ENCODE results near the gene CALD1.

The CALD1 gene

DNA sequence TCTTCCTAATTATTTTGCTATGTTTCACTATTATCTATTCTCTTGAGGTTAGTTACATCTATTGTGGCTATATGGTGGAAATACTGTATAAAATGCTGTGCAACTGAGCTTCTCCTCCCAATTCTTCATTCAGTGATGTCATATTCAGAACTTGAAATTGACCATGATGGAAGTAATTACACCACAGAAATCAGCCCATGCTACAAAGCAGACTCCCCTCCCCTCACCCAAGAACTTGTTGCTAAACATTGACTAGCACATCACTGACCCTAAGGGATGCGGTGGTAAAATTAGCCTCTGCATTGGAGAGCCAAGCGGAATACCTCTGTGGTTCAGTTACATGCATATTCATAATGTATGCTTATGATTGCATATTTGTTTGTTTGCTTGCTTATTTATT lies 8.8 kb downstream of the CALD1 start:
- DNase-seq (ENCODE audit: low read depth): no peak

DNA sequence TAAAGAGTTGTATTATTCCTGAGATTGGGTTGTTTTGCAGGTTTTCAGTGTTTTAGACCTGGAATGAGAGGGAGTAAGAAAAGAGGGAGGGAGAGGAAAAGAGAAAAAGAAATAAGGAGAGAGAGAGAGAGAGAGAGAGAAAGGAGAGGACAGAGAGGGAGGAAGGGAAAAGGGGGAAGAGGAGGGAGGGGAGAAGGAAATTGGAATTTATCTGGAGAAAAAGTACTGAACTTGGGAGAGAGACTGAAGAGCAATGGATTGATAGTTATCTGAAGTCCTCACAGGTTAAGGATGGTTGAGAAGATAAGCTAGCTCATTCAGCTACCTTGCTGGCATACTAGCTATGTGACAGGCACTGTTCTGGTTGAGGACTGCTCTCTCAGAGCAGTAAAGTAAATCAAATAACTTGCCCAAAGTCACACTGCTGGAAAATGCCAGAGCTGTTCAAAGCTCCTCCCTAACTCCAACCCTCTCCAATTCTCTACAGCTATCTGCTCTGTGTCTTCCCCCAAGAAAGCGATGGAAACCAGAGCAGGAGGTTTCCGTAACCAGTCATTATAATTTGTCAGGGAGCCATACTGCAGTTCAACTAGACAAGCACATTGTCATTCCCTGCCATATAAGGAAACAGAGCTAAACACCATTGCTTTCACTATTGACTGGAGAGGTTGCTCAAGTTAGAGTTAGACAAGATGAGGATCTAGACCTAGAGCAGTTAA lies 10.7 kb downstream of the CALD1 start:
- DNase-seq (ENCODE audit: low read depth): no peak

DNA sequence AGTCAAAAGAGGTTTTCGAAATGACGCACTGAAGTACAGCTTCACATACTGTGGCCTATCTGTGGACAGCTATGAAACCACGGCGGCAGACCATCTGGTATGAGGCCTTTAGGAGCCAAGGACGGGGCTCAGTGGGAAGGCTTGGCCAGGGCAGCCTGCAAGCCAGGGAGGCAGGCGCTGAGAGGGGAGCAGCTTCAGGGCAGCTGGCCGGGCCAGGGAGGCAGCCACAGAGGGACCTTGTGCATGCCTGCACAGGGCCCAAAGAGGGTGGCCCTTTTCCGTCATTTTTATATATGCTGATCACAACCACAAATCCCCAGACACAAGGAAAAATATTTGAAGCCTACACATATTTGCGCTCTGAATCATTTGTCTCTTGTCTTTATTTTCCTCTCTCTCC lies 13.5 kb downstream of the CALD1 start:
- no peak for DNase-seq (ENCODE audit: low read depth)

DNA sequence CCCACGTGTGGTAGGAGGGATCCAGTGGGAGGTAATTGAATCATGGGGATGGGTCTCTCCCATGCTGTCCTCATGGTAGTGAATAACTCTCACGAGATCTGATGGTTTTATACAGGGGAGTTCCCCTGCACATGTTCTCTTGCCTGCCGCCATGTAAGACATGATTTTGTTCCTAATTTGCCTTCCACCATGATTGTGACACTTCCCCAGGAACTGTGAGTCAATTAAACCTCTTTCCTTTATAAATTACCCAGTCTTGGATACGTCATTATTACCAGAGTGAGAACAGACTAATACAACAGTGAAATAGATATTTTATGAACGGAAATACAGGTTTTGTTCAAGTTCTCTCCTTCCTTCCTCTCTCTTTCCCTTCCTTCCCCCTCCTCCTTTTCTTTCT lies 15.8 kb downstream of the CALD1 start:
- DNase-seq (ENCODE audit: low read depth): no peak

DNA sequence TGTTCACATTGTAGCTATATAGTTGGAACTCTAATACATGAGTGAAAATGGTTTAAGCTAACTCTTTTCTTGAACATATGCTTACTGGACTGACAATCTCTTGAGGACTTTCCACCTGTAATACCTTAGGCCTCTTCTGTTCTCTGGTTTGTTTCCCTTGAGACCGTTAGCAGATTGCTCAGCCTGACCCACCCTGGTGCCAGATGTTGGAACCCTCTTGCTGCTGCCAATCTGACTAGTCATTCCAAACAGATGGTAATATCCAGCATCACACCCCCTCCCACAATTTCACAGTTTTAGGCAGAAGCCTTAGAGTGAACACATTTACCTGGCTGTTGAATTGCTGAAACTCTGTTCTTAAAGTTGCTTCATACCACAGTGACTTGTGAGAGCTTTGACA lies 18.7 kb downstream of the CALD1 start:
- DNase-seq (ENCODE audit: low read depth): no peak

DNA sequence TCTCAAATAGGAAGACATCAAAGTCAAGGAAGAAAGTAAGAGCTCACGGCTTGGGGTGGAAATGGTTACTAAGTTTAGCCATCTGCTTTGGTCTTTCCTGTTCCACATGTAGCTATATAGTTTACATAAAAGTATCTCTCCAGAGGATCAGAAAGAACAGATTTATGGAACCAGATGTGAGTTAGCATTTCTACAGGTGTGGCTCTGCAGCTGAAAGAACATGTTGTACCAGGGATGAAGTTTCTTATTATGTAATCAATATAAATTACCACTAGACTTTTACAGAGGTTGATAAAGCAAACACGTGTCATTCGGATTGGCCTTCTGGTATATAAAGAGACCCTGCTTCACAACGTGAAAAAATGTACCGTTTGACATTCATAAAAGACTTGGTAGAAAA lies 19.9 kb downstream of the CALD1 start:
- DNase-seq (ENCODE audit: low read depth): no peak

DNA sequence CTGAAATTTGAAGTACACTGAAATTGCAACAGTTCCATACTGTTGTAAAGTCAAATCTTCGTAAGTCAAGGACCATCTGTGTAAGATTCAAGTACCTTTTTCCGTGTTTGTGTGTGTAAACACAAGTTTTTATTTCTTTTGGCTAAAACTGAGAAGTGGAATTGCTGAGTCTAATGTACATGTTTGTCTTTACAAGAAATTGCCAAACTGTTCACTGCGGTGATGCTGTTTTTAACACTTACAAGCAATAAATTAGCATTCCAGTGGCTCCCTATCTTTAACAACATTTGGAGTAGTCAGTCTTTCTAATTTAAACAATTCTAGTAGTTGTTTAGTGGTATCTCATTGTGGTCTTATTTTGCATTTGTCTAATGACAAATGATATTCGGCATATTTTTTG lies 23.3 kb downstream of the CALD1 start:
- no peak for DNase-seq (ENCODE audit: low read depth)

DNA sequence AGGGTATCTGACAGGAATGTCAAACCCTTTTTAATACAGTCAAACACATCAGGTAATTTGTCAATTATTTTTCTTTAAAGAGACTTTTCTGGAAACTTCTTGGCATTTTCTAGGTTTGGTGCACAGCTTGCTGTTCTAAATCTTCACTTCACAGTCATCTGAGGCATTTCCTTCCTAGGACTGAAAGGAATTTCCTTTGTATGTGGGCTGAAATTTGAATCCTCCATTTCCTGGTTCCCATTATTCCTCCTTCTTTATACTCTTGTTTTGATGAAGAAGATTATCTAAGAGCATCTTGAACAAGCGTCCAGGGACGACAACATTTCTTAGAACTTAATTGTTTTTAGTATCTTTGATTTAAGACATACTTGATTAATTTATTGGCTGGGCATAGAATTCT lies 24.9 kb downstream of the CALD1 start:
- DNase-seq (ENCODE audit: low read depth): no peak

DNA sequence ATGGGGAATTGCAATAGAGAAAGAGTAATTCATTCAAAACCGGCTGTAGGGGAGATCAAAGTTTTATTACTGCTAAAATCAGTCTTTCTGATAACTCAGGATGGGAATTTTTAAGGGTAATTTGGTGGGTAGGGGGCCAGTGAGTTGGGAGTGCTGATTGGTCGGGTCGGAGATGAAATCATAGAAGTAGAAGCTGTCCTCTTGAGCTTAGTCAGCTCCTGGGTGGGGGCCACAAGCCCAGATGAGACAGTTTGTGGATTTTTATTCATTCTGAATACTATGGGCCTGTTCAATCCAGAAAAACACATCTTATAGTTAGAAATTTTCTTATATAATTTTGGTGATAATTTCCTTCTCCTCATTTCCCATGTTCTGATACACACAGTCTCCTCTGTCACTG lies 25.4 kb downstream of the CALD1 start:
- DNase-seq (ENCODE audit: low read depth): no peak

DNA sequence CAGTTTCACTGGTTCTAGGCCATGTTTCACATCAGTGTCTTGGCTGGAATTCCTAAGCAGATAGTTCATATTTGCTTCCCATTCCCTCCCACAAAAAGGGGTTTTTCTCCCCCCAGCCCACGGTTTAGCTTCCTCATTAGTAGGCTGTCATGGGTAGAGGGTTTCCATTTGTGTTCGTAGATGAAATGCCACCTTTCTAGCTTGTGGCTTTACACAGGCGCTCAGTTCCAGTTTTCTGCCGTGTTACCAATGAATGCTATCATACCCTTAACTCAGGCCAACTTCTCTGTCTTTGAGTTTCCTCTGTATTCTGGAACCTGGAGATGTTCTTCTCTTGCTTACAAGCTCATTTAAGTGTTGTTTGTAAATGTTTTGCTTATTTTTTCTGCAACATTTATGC lies 26.8 kb downstream of the CALD1 start:
- no peak for DNase-seq (ENCODE audit: low read depth)

DNA sequence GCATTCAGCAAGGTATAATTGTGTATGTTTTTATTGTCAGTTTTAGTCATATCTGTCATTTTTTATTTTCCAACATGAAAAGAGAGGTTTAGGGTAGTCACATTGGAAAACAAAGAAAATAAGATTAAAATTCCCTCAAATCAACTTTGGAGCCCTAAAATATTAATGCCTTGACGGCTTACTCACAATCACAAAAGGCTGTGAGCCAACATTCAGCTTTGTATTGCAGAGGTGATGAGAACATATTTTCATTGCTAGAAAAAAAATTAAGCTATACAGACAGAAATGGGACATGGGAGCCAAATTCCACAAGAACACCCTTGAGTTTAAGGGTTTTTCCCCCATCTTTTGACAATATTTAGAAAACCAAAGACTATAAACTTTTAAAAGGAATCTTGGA lies 30.2 kb downstream of the CALD1 start:
- DNase-seq (ENCODE audit: low read depth): no peak

DNA sequence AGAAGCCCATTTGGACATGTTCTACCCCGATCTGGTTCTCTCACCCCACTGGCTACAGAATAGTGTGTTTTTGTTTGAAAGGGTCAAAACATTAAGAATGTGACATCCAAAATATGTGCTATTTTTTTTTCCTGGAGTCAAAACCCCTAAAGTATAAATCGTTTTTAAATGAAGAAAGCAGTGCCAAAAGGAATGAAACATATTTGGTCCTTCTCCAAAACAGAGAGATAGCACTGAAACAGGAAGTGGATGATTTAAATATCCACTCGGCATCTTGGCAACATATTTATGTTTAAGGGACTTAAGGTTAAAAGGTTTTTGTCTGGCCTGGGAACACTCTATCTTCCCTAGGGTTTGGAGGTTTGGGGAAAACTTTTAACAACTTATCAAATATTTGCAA lies 32.3 kb downstream of the CALD1 start:
- no peak for DNase-seq (ENCODE audit: low read depth)

DNA sequence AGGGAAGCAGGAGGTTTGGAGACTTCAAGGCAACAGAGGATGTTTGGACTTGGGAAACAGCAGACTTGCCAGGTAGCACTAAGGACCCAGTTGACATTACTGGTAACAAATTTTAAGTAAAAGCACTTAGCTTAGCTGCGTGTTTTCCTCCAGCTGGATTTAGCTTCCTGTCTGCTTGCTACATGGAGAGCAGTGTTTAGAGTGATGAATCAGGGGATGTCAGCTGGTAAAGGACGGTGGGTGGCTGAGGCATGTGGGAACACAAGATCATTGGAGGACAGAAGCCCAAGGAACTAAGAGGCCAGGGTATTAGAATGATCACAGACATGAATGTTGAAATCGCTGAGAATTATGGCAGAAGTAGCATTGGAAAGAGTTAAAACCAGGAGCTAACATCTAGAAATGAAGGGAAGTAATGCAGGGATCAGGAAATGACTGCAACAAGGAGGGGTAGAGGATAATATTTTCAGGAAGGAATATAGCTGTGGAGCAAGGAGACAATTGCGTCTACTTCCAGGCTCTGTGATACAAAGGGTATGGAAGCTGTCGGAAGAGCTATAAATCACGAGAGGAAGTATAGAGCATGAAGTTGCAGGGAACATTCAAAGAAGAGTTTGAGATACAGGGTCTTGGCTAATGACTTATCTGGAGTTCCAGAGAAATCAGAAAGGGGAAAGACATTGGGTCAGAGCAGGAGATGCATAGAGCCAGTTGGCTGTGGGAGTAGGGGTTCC lies 34.4 kb downstream of the CALD1 start:
- DNase-seq (ENCODE audit: low read depth): no peak

DNA sequence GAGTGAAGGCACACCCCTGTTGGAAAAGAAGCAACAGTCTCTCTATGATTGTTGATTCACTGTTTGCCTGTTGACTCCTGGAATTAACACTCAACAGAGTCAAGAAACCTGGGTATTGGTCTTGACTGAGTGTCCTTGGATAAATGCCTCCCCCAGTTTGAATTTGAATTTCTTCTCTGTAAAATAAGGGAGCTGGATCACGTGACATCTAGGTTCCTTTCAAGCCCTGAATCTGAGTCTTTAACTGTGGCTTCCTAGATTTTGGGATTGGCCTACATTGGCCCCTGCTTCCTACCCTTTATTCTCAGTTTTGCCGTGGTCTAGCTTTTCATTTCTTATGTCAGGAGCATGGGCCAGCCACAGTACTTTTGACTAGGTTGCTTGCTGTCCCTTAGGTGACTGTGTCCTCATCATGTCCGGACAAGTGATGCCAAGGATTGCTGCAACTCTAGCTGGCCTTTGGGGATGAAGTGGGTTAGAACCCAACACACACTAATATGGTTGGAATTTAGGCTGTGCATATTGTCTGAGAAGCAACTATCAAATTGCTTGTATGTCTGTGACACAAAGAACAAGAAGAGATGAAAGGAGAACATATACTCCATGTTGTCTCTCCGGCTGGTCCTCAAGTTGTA lies 35.4 kb downstream of the CALD1 start:
- no peak for DNase-seq (ENCODE audit: low read depth)

DNA sequence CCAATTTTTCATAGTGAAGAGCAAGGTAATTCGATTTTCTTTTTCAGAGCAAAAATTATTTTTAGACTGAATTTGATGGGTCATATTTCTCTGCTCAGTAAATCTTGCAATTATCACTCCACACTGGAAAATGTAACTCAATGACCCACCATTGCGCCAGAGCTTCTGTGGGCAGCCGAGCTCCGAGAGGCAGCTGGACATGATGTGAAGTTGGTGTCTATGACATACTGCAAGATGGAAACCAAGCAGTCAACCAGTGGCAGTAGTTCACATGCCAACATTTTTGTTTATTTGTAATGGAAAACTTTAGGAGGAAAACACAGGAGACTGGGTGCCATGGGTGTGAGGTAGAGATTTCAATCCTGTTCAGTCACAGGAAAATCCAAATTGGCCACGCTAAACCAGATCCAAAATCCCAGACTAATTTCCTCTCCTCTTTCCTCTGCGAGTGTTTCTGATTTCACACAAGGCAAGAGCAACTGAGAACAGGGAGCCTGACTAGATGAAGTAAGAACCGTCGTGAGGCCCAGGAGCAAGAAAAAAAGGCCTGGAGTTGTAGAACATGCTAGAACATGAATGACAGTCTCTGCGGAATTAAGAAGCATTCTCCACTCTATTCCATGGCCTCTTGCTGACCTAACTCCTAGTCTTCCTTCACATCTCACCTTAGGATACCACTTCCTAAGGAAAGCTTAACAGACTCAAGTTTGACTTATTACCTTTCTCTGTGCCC lies 39.3 kb downstream of the CALD1 start:
- DNase-seq (ENCODE audit: low read depth): no peak

DNA sequence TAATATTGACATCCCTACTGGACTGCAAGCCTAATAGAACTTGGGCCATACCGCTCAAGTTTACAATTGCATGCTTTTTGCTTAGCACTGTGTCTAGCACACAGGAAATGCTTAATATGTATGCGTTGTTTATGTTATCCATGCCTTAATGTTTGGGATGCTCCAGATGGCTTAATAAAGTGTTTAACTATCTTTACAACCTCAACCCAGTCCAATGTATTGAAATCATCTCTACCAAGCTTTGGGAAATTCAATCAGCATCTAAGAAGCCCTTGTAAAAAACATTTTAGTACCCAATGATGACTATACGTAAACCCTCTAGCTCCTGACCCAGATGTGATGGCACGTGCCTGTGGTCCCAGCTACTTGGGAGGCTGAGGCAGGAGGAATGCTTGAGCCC lies 40.0 kb downstream of the CALD1 start:
- no peak for DNase-seq (ENCODE audit: low read depth)

DNA sequence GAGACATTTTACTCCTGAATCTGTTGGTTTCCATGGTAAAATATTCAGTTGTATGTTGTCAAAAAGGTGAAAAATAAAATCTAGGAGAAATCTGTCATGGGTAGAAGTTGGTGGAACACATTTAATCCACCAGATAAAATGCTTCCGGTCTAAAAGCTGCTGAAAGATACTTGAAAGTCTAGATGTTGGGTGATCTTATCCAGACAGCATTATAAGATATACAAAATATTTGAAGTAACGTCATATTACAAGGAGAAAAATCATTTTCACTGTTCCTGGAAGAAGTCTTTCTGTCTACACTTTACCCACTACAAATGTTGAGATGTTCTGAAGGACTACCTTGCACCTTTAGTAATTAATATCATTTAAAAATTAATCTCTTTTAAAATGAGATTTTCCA lies 40.9 kb downstream of the CALD1 start:
- DNase-seq (ENCODE audit: low read depth): no peak

DNA sequence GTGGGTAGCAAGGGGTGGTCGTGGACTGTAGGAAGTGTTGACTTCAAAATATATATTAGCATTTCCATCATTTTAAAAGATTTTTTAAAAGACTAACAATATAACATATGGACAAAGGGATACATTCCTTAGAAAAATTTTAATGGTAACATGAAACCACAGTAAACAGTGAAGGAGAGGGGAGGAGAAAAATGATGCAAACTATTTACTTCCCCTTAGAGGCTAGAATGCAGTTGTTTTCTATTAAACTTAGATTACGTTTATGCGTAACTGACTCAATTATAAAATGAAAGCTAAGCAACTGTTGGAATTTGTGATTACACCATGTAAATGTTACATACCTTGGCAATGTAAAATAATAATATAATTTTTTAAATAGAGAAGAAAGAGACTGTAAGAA lies 41.3 kb downstream of the CALD1 start:
- DNase-seq (ENCODE audit: low read depth): no peak

DNA sequence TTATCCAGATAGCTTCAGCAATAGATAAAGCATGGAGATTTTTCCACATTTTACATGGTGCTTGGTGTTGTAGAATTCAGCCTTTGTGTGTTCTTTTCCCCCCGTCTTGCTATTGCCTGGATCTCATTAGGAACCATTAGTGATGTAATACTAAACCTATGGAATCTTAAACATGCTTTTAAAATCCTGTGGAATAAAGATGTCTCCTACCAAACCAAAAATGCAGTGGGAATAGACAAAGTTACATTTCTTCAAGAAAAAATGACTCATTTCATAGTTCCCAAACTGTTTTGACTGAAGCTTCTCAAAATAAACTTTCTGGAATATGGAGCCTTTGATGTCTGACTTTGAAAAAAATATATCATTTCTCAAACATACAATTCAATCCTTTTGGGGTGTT lies 44.0 kb downstream of the CALD1 start:
- no peak for DNase-seq (ENCODE audit: low read depth)

DNA sequence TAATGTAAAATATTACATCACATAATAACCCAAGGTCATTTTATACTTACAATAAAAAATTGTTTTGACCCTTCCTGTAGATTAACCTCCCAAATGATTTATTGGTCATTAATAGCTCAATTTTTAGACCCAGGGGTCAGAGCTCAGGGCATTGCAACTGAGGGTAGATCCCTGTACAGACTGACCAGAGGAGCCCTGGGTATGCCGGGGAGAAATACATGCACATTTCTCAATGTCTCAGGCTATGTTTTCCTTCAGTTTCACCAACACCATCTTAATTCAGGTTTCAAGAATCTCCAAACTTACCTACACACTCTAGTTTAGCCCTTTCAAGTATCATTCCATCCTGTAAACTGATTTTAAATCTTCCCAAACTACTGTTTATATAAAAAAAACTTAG lies 46.2 kb downstream of the CALD1 start:
- DNase-seq (ENCODE audit: low read depth): no peak

DNA sequence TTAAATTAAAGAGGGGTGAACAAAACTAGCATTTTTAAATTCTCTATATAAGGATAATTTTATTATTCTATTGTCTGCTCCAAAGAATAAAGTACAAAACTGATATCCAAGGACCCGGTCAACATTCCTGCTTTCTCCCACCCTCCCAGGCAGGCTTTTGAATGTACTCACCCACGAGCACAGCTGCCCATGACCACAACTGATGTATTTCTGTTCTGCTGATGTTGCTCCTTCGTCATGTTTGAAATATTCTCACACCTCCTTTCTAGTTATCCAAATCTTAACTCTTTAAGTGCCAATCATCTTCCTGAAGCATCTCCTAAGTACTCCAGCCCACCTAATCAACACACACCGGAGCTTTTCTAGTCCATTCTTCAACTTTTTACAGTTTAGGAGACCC lies 46.7 kb downstream of the CALD1 start:
- DNase-seq (ENCODE audit: low read depth): no peak

DNA sequence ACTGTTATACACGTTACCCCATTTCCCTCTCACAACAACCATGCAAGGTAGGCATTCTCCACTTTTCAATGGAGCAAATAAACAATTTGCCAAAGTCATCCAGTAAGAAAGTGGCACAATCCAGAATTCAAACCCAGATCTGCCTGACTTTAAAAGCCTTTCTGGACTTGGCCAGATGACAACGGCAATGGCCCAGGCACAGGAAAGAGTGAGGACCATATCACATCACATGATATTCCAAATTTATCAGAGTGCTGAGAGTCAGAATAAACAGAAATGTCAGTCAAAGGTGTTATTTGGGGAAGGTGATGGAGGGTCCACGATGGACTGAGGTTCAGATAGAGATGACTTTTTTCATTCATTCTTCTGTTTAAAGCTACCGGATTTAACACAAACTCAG lies 48.0 kb downstream of the CALD1 start:
- DNase-seq (ENCODE audit: low read depth): no peak

DNA sequence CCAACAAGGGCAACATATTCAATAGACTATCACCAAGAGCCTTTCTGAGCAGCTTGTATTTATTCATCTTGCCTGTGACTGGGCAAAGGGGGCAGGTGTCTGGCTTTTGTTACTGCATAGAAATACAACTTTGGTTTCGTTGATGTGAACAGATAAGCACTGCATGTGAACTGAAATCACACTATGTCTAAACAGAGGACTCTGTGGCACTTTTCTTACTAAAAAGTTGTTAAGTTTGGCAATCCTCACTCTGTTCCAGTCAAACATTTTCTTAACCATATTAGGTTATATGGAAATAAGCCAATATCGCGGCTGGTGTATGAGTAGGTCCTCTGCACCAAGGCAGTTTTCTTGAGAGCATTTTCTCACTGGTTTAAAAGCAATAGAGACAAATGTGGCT lies 48.5 kb downstream of the CALD1 start:
- no peak for DNase-seq (ENCODE audit: low read depth)

Measured in activated T-cell treated with anti-CD3 and anti-CD28 coated beads for 1 hour (primary cell).